Thoracic aorta (tissue), 2 donors: Measurements from ENCODE around the gene PRMT2. TPM values are rescaled to one million over a fixed set of nuclear protein-coding genes. Genes with fewer than 3 reads are reported as not detected.

ENCODE experiments used
- ATAC-seq: fragments of 150-250 bp; one replicate; pipeline ENCODE4 v1.8.0; 2017; ENCODE audit warnings: low read depth; ENCODE audit not compliant: insufficient number of reproducible peaks, low FRiP score
- DNase-seq: peaks from one replicate; pipeline ENCODE4 v3.0.0-alpha.2; 2020; ENCODE audit warnings: low spot score
- H3K27ac ChIP-seq, 2 donors: fragments of 200-600 bp; sonication (generic); 1 replicate in 1 of 2; 2 replicates in 1 of 2; pipeline ENCODE4 v1.5.1; 2016; ENCODE audit warnings: mild to moderate bottlenecking in 2 of 2, moderate library complexity in 2 of 2
- H3K27me3 ChIP-seq: fragments of 200-600 bp; sonication (generic); replicated peaks from 2 replicates; pipeline ENCODE4 v1.6.0; 2016; ENCODE audit warnings: mild to moderate bottlenecking; ENCODE audit not compliant: insufficient read depth
- H3K36me3 ChIP-seq: fragments of 200-600 bp; sonication (generic); one replicate; pipeline ENCODE4 v1.5.1; 2016
- H3K4me1 ChIP-seq, 2 donors: fragments of 200-600 bp; sonication (generic); 1 replicate in 1 of 2; 2 replicates in 1 of 2; pipeline versions ENCODE4 v1.5.1 to v1.6.0; 2016; ENCODE audit warnings: low read depth in 2 of 2, mild to moderate bottlenecking in 1 of 2; ENCODE audit not compliant: control insufficient read depth in 1 of 2
- H3K4me3 ChIP-seq: fragments of 200-600 bp; sonication (generic); 2 replicates; pipeline ENCODE4 v1.5.1; 2016; ENCODE audit warnings: mild to moderate bottlenecking
- H3K9me3 ChIP-seq: fragments of 200-600 bp; sonication (generic); 2 replicates; pipeline ENCODE4 v1.5.1; 2016
- total RNA-seq, 2 donors: library from RNA; depleted of rRNA; stranded (reverse); fragments of >200 nt; gene quantifications; one replicate each; pipeline versions ENCODE4 v1.1.0 to v1.2.3, GENCODE V29; 2016
- TF ChIP-seq, protein P1 (sequence below): fragments of 200-600 bp; sonication (generic); IDR thresholded peaks from one replicate; pipeline ENCODE4 v1.5.1; 2019; ENCODE audit warnings: antibody characterized with exemption

Gene PRMT2
- total RNA-seq, 2 donors from 2014 or later, result 125 to 126 TPM

DNA sequence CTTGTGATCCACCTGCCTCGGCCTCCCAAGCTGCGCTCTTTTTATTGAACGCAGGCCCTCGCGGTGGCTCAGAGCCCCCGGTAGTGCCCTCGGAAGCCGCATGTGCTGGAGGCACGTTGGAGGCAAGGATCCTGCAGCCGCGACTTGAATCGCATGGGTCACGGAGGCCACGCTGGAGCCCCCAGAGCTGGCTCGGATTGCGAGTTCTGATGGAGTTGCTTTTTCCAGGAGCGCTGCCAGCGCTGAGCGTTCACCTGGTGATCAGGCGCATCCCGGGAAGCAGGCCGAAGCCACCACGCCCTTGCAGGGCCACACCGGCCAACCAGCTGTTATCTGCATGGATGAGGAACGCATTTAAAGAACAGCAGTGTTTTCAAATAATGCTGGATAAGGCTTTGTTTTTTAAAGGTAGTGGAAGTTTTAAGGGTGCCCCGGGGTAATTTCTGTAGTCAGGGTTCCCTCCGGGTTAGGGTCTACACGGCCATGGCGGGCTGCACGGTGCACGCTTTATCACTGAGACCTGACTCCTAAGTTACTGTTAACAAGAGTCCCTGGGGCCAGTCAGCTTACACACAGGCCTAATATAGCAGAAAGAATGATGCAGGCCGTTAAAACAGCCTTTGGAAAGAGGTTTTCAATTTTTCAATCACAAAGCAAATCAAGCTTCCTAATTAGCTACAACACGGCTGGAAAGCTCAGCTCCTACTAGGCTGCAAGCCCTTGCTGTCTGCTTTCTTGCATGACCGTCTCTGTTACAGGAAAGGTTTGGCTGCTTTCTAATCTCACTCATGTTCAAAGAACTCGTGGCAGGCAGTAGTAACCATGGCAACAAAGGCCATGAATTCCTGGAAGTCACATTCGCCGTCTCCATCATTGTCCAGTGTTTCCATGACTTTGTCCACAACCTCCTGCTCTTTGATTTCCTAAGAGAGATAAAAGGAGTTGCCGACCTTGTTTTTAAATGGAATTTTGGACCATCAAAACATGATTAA, 36.6 kb upstream of the PRMT2 start:
- H3K27ac ChIP-seq, result no peak overlapping the region
- DNase-seq, result no peak
- ATAC-seq, result peak; percentile 64

DNA sequence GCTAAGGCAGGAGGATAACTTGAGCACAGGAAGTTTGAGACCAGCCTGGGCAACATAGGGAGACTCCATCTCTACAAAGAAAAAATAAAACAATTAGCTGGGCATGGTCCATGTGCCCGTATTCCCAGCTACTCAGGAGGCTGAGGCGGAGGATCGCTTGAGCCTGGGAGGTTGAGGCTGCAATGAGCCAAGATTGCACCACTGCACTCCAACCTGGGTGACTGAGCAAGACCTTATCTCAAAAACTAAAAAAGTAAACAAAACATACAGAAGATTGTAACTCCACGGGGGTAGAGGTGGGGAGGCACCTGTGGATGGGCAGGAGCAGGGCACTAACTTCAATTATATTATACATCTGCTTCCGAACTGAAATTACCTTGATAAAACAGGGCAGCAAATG, 35.2 kb upstream of the PRMT2 start:
- ATAC-seq (no peak), DNase-seq (no peak)
- TF ChIP-seq, protein P1, sequence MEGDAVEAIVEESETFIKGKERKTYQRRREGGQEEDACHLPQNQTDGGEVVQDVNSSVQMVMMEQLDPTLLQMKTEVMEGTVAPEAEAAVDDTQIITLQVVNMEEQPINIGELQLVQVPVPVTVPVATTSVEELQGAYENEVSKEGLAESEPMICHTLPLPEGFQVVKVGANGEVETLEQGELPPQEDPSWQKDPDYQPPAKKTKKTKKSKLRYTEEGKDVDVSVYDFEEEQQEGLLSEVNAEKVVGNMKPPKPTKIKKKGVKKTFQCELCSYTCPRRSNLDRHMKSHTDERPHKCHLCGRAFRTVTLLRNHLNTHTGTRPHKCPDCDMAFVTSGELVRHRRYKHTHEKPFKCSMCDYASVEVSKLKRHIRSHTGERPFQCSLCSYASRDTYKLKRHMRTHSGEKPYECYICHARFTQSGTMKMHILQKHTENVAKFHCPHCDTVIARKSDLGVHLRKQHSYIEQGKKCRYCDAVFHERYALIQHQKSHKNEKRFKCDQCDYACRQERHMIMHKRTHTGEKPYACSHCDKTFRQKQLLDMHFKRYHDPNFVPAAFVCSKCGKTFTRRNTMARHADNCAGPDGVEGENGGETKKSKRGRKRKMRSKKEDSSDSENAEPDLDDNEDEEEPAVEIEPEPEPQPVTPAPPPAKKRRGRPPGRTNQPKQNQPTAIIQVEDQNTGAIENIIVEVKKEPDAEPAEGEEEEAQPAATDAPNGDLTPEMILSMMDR, result no peak
- no peaks in the 10 kb centered on the region for H3K36me3 ChIP-seq
- H3K27ac ChIP-seq, result no peak overlapping the region
- no peaks in the 10 kb centered on the region for H3K27me3 ChIP-seq
- no peaks in the 10 kb centered on the region for H3K9me3 ChIP-seq
- no peak overlapping the region for H3K4me3 ChIP-seq
- peaks cover 5 to 15% of the 10 kb centered on the region in 2 donors for H3K4me1 ChIP-seq

More for the DNA sequence above, 36.6 kb upstream of the PRMT2 start:
- TF ChIP-seq, protein P1, result no peak
- Histone ChIP-seq H3K27me3 (no peaks in the 10 kb centered on the region), H3K36me3 (no peaks in the 10 kb centered on the region), H3K9me3 (peaks cover 7% of the 10 kb centered on the region), H3K4me1 (peaks cover 5 to 15% of the 10 kb centered on the region in 2 donors), H3K4me3 (no peak overlapping the region)

DNA sequence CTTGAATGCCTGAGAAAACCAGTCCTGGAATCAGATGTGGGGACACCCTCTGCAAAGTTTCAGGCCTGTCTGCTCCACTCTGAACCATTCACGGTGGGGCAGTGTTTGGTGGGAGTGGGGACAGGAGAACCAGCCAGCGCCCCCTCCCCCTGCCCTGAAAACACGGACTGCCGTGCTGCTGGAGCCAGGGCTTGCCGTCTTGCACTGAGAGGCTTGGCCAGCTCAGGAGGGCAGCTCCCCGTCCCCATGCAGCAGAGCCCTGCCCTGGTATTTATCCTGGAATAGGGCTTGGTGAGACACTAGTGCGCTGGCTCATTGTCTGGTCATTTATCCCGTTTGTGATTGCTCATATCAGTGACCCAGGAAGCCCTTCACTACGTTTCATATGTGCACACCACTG, 34.5 kb upstream of the PRMT2 start:
- Histone ChIP-seq H3K36me3 (no peaks in the 10 kb centered on the region), H3K27me3 (no peaks in the 10 kb centered on the region), H3K4me3 (no peak overlapping the region), H3K9me3 (no peaks in the 10 kb centered on the region), H3K27ac (no peak overlapping the region), H3K4me1 (peaks cover 5 to 15% of the 10 kb centered on the region in 2 donors)
- DNase-seq (no peak), ATAC-seq (no peak)
- TF ChIP-seq, protein P1, result no peak

DNA sequence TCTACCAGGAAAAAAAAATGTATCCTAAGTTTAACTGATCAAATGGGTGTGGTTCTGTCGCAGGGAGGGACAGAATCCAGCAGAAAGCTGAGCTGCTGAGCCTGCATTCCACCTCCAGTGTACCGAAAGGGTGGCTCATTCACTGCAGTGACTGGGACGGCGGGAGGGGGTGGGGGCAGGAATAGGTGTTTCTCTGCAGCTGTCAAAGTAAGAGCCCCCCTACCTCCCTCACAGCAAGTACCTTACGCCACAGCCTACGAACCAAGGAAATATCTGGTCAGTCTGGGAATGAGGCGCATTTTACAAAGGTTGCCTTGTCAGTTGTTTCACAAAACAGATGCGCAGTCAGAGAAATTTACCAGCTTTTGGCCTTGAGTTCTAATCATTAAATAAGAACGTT, 32.2 kb upstream of the PRMT2 start:
- H3K9me3 ChIP-seq, result no peaks in the 10 kb centered on the region
- TF ChIP-seq, protein P1, result no peak
- H3K27me3 ChIP-seq, result no peaks in the 10 kb centered on the region
- H3K27ac ChIP-seq, result no peak overlapping the region
- no peaks in the 10 kb centered on the region for H3K36me3 ChIP-seq
- peaks cover 5 to 15% of the 10 kb centered on the region in 2 donors for H3K4me1 ChIP-seq
- H3K4me3 ChIP-seq, result no peak overlapping the region
- DNase-seq (no peak), ATAC-seq (no peak)

DNA sequence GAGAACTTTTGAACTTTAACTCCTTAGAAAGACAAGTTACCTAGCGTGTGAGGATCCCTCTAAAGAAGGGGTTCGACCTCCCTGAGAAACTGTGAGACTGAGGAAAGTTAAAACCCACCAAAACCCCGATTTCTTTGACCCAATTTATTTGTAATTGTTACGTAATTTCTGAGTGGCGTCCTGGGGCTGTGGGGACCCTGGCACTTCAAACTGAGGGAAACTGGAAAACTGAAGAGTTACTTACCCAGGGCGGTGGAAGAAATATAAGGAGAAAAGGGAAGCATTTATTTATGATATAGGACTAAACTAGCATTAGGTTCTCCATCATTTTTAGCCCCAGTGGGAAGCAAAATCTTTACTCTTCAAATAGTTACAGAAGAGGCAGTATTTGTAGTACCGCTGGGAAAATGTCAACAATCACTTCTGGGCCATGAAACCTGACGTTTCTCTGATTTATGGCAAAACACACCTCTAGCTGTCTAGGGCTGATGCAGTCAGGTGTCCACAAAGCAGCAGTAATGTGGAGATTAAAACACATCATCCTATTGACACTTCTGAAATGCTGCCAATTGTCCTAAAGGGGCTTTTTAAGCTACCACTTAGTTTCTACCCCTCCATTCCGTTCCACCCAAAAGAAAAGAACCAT, 31.0 kb upstream of the PRMT2 start:
- H3K4me1 ChIP-seq, result peaks cover 0 to 4% of the 10 kb centered on the region in 2 donors
- no peak overlapping the region for H3K27ac ChIP-seq
- no peaks in the 10 kb centered on the region for H3K36me3 ChIP-seq
- no peaks in the 10 kb centered on the region for H3K9me3 ChIP-seq
- no peak for ATAC-seq
- DNase-seq, result no peak
- no peak overlapping the region for H3K4me3 ChIP-seq
- H3K27me3 ChIP-seq, result no peaks in the 10 kb centered on the region
- TF ChIP-seq, protein P1, result no peak
